ENCODE results near the gene LYVE1. TPM values are rescaled to one million over a fixed set of nuclear protein-coding genes. Genes with fewer than 3 reads are reported as not detected.
A peak's percentile ranks its signal among the peaks of the same experiment; 100 is the strongest.

Gene LYVE1
- total and polyA plus RNA-seq, 2 donors (not counting 1 experiment from before 2014, with no cell fraction given), result not detected

GRCh38 chr11:10528121-10528520 is 40.3 kb downstream of the LYVE1 start:
- DNase-seq (no peak), ATAC-seq (ENCODE audit: low read depth) (no peak)
- H3K27me3 ChIP-seq (replicated peaks in 1 of 4; ENCODE audit: control extremely low read depth in 1 of 4, control insufficient read depth in 3 of 4, insufficient read depth in 4 of 4, low read length in 3 of 4), result no peaks in the 10 kb centered on the region
- H3K27ac ChIP-seq (ENCODE audit: low read length in 2 of 2), result no peak overlapping the region
- H4K20me1 ChIP-seq (ENCODE audit: control insufficient read depth, insufficient read depth, low read length, poor library complexity, severe bottlenecking), result no peaks in the 10 kb centered on the region
- peaks cover 44% of the 10 kb centered on the region for H3K79me2 ChIP-seq (ENCODE audit: control insufficient read depth, insufficient read depth, low read length)
- intact Hi-C loops (cut with micrococcal nuclease), result no loop called here
- H3K4me3 Mint-ChIP-seq, result no peak overlapping the region
- H3K27me3 Mint-ChIP-seq, result no peaks in the 10 kb centered on the region
- H3K4me2 ChIP-seq (replicated peaks; ENCODE audit: low read depth, low read length, poor library complexity, severe bottlenecking), result no peak overlapping the region
- H3K9ac ChIP-seq (ENCODE audit: low read length), result no peak overlapping the region
- no peak overlapping the region for H3K27ac Mint-ChIP-seq
- H3K9me3 ChIP-seq (ENCODE audit: control extremely low read depth in 1 of 3, control insufficient read depth in 2 of 3, insufficient read depth in 1 of 3, low read length in 2 of 3), result no peaks in the 10 kb centered on the region
- no peak overlapping the region for H3K4me3 ChIP-seq (ENCODE audit: control extremely low read depth in 1 of 5, extremely low read depth in 1 of 5, insufficient read depth in 1 of 5, low read depth in 2 of 5, low read length in 4 of 5)
- peaks cover 21% of the 10 kb centered on the region for H3K4me1 Mint-ChIP-seq
- H3K36me3 ChIP-seq (replicated peaks in 1 of 2; ENCODE audit: control extremely low read depth in 1 of 2, control insufficient read depth in 1 of 2, extremely low read depth in 1 of 2, insufficient read depth in 2 of 2, low read length in 1 of 2), result peaks cover 30 to 89% of the 10 kb centered on the region in 2 experiments
- CTCF ChIA-PET, result interaction anchor here (1.0 to 2.9 kb wide), 4 partner anchors 8 to 114 kb away, joined by 3 to 16 read pairs (median 4); partner anchors contain the start of gene RNF141
- H2AFZ ChIP-seq (ENCODE audit: insufficient read depth, low read depth, low read length, poor library complexity, severe bottlenecking), result no peak overlapping the region
- H3K9me3 Mint-ChIP-seq (ENCODE audit: insufficient read depth), result no peaks in the 10 kb centered on the region
- TF ChIP-seq EZH2 (IDR thresholded peaks at IDR 0.05; ENCODE audit: borderline replicate concordance, insufficient read depth, low read depth, low read length, poor library complexity, severe bottlenecking), result no peak
- TF ChIP-seq, protein P1, sequence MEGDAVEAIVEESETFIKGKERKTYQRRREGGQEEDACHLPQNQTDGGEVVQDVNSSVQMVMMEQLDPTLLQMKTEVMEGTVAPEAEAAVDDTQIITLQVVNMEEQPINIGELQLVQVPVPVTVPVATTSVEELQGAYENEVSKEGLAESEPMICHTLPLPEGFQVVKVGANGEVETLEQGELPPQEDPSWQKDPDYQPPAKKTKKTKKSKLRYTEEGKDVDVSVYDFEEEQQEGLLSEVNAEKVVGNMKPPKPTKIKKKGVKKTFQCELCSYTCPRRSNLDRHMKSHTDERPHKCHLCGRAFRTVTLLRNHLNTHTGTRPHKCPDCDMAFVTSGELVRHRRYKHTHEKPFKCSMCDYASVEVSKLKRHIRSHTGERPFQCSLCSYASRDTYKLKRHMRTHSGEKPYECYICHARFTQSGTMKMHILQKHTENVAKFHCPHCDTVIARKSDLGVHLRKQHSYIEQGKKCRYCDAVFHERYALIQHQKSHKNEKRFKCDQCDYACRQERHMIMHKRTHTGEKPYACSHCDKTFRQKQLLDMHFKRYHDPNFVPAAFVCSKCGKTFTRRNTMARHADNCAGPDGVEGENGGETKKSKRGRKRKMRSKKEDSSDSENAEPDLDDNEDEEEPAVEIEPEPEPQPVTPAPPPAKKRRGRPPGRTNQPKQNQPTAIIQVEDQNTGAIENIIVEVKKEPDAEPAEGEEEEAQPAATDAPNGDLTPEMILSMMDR (IDR thresholded peaks at IDR 0.05), result no peak
- POLR2A ChIA-PET, result interaction anchor here (0.9 kb wide), 1 partner anchor 13 kb away, joined by 4 read pairs; the partner anchor contains the start of gene RNF141
- H3K4me1 ChIP-seq (ENCODE audit: control insufficient read depth in 2 of 2, insufficient read depth in 2 of 2, low read length in 2 of 2), result no peaks in the 10 kb centered on the region

DNA sequence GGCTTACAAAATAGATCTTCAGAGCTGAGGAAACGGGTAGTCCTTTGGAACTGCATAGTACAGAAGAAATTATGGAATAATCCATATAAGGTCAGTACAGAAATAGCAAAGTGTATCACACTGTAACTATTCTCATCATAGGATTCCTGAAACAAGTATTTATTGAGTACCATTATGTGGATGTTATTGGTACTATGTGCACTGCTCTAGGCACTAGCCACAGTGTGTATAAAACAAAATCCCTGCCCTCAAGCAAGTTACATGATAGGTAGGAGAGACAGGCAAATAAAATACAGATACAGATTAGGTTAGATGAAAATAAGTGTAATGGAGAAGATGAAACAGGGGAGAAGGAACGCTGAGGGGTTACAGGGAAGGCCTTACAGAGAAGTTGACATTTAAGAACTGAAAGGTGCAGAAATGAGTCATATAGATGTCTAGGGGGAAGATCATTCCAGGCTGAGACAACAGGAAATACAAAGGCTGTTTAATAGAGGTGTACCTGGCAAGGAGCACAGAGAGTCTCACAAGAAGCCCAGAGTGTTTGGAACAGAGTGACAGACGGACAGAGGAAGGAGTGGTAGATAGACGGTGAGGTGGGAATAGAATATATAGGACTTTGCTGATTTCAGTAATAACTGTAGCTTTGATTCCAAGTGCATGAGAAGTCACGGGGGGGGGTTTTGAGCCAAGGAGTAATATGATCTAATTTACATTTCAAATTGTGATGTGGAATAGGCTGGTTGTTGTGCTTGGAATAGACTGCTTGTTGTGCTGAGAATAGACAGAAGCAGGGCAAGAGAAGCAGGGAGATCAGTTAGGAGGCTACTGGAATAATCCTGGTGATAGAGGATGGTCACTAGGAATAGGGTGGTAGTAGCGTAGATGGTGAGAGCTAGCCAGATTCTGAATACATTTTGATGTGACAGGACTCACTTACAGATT is 41.2 kb downstream of the LYVE1 start:
- Histone ChIP-seq H3K9ac (ENCODE audit: low read length) (no peak overlapping the region), H3K79me2 (ENCODE audit: control insufficient read depth, insufficient read depth, low read length) (peaks cover 35% of the 10 kb centered on the region), H3K4me2 (replicated peaks; ENCODE audit: low read depth, low read length, poor library complexity, severe bottlenecking) (no peak overlapping the region), H3K9me3 (ENCODE audit: control extremely low read depth in 1 of 3, control insufficient read depth in 2 of 3, insufficient read depth in 1 of 3, low read length in 2 of 3) (no peaks in the 10 kb centered on the region), H4K20me1 (ENCODE audit: control insufficient read depth, insufficient read depth, low read length, poor library complexity, severe bottlenecking) (no peaks in the 10 kb centered on the region), H3K36me3 (replicated peaks in 1 of 2; ENCODE audit: control extremely low read depth in 1 of 2, control insufficient read depth in 1 of 2, extremely low read depth in 1 of 2, insufficient read depth in 2 of 2, low read length in 1 of 2) (peaks cover 28 to 89% of the 10 kb centered on the region in 2 experiments), H3K4me1 (ENCODE audit: control insufficient read depth in 2 of 2, insufficient read depth in 2 of 2, low read length in 2 of 2) (no peaks in the 10 kb centered on the region), H3K27ac (ENCODE audit: low read length in 2 of 2) (peak overlapping the region in 1 of 2 donors; percentile 12), H3K4me3 (ENCODE audit: control extremely low read depth in 1 of 5, extremely low read depth in 1 of 5, insufficient read depth in 1 of 5, low read depth in 2 of 5, low read length in 4 of 5) (no peak overlapping the region), H2AFZ (ENCODE audit: insufficient read depth, low read depth, low read length, poor library complexity, severe bottlenecking) (no peak overlapping the region), H3K27me3 (replicated peaks in 1 of 4; ENCODE audit: control extremely low read depth in 1 of 4, control insufficient read depth in 3 of 4, insufficient read depth in 4 of 4, low read length in 3 of 4) (no peaks in the 10 kb centered on the region)
- no peaks in the 10 kb centered on the region for H3K9me3 Mint-ChIP-seq (ENCODE audit: insufficient read depth)
- peak overlapping the region; percentile 2 for H3K4me3 Mint-ChIP-seq
- ChIA-PET POLR2A (interaction anchor here (0.6 to 0.7 kb wide), 3 partner anchors 14 to 115 kb away, joined by 3 to 4 read pairs (median 4); no protein-coding TSS in a partner anchor), CTCF (interaction anchor here (1.0 to 2.9 kb wide), 2 partner anchors 14 to 113 kb away, joined by 5 to 16 read pairs; partner anchors contain the start of gene RNF141)
- H3K27ac Mint-ChIP-seq, result peak overlapping the region; percentile 68
- TF ChIP-seq, protein P1 (IDR thresholded peaks at IDR 0.05), result no peak
- TF ChIP-seq EZH2 (IDR thresholded peaks at IDR 0.05; ENCODE audit: borderline replicate concordance, insufficient read depth, low read depth, low read length, poor library complexity, severe bottlenecking), result no peak
- no peaks in the 10 kb centered on the region for H3K27me3 Mint-ChIP-seq
- peaks cover 19% of the 10 kb centered on the region for H3K4me1 Mint-ChIP-seq
- WGBS (ENCODE audit: insufficient coverage), result 76% methylated on average over 5 of the region's 6 CpGs
- DNase-seq, result no peak
- intact Hi-C loops (cut with micrococcal nuclease), result no loop called here
- ATAC-seq (ENCODE audit: low read depth), result peak; percentile 77

All from B cell (primary cell).